H1 (cell line): ENCODE measurements around the gene TRIM61. TPM values are rescaled to one million over a fixed set of nuclear protein-coding genes. Genes with fewer than 3 reads are reported as not detected.

Source experiments
- CTCF ChIA-PET: fragments of 300-600 bp; sonication (Branson Sonifier 250); formaldehyde crosslinking; loops from one replicate; lab custom pipeline; 2021; ENCODE audit not compliant: partially characterized antibody; lab: Charles Lee
- POLR2A ChIA-PET: fragments of 300-600 bp; sonication (Branson Sonifier 250); formaldehyde crosslinking; loops from one replicate; lab custom pipeline; 2021; ENCODE audit warnings: inconsistent platforms; ENCODE audit not compliant: partially characterized antibody; lab: Charles Lee
- DNase-seq, 2 experiments: peaks; one replicate each; pipeline versions ENCODE4 v3.0.0 to v3.0.0-alpha.2; 2010 to 2022; ENCODE audit warnings: low spot score in 2 of 2, low read depth in 1 of 2, mixed read lengths in 1 of 2
- FAIRE-seq: peaks from 2 replicates; lab custom pipeline; 2011; peaks lifted over from hg19 to GRCh38; lab: Jason Lieb, UNC
- H2AFZ ChIP-seq: 2 replicates; pipeline ENCODE4 v1.8.1; 2012; ENCODE audit warnings: low read length, inconsistent platforms
- H2AK5ac ChIP-seq: 2 replicates; pipeline ENCODE4 v1.6.1; 2013; ENCODE audit warnings: low read depth, low read length
- H2BK120ac ChIP-seq: replicated peaks from 2 replicates; pipeline ENCODE3; 2013; ENCODE audit warnings: low read depth, low read length, inconsistent platforms
- H2BK12ac ChIP-seq: 2 replicates; pipeline ENCODE4 v1.6.1; 2013; ENCODE audit warnings: low read depth, low read length
- H2BK15ac ChIP-seq: 2 replicates; pipeline ENCODE4 v1.6.1; 2013; ENCODE audit warnings: low read length
- H2BK20ac ChIP-seq: 2 replicates; pipeline ENCODE4 v1.6.1; 2013; ENCODE audit warnings: low read length
- H2BK5ac ChIP-seq: 2 replicates; pipeline ENCODE4 v1.6.1; 2013; ENCODE audit warnings: low read depth, low read length
- H3K14ac ChIP-seq: 2 replicates; pipeline ENCODE4 v1.6.1; 2013; ENCODE audit warnings: inconsistent platforms; ENCODE audit not compliant: insufficient read length
- H3K18ac ChIP-seq: 2 replicates; pipeline ENCODE4 v1.6.1; 2013; ENCODE audit warnings: low read length; ENCODE audit errors: extremely low read depth
- H3K23ac ChIP-seq: 2 replicates; pipeline ENCODE4 v1.6.1; 2013; ENCODE audit warnings: inconsistent platforms; ENCODE audit not compliant: insufficient read length
- H3K23me2 ChIP-seq: 2 replicates; pipeline ENCODE4 v1.6.1; 2013; ENCODE audit warnings: low read depth, low read length
- H3K27ac ChIP-seq: 2 replicates; pipeline ENCODE4 v1.6.1; 2011; ENCODE audit warnings: low read depth, low read length, inconsistent platforms
- H3K27me3 ChIP-seq, 4 experiments: replicated peaks in 1 of 4; 1 replicate in 1 of 4; 2 replicates in 3 of 4; pipeline versions ENCODE4 v1.6.1 to v1.8.1; 2011 to 2013; ENCODE audit warnings: low read length in 3 of 4, mild to moderate bottlenecking in 3 of 4, inconsistent platforms in 2 of 4, mixed read lengths in 2 of 4, moderate library complexity in 1 of 4; ENCODE audit not compliant: control insufficient read depth in 3 of 4, insufficient read depth in 3 of 4; ENCODE audit errors: extremely low read depth in 1 of 4
- H3K36me3 ChIP-seq, 4 experiments: 2 replicates each; pipeline versions ENCODE4 v1.6.1 to v1.8.1; 2011 to 2013; ENCODE audit warnings: mild to moderate bottlenecking in 4 of 4, low read length in 3 of 4, moderate library complexity in 2 of 4, control low read depth in 1 of 4, inconsistent platforms in 1 of 4; ENCODE audit not compliant: insufficient read depth in 4 of 4, control insufficient read depth in 2 of 4
- H3K4ac ChIP-seq: replicated peaks from 2 replicates; pipeline ENCODE3; 2013; ENCODE audit warnings: low read length, low read depth, mixed read lengths, inconsistent platforms; ENCODE audit not compliant: insufficient read length
- H3K4me1 ChIP-seq, 4 experiments: replicated peaks in 1 of 4; 1 replicate in 1 of 4; 2 replicates in 3 of 4; pipeline versions ENCODE4 v1.6.1 to v1.8.1; 2011 to 2013; ENCODE audit warnings: low read length in 3 of 4, inconsistent platforms in 2 of 4, mixed read lengths in 1 of 4; ENCODE audit not compliant: insufficient read depth in 4 of 4, control insufficient read depth in 3 of 4
- H3K4me2 ChIP-seq, 2 experiments: 2 replicates each; pipeline versions ENCODE4 v1.6.1 to v1.8.1; 2011 to 2013; ENCODE audit warnings: low read depth in 2 of 2, low read length in 2 of 2, control low read depth in 1 of 2, inconsistent platforms in 1 of 2, mild to moderate bottlenecking in 1 of 2; ENCODE audit not compliant: insufficient read depth in 1 of 2
- H3K4me3 ChIP-seq, 4 experiments: fragments of 200-600, 300-600 bp in 1 of 4; sonication (generic), shearing (Covaris generic), sonication (Bioruptor Twin) in 1 of 4; 2 replicates each; pipeline versions ENCODE4 v1.5.1 to v1.8.1; 2011 to 2016; ENCODE audit warnings: low read length in 4 of 4, low read depth in 3 of 4, control low read depth in 2 of 4, inconsistent platforms in 2 of 4, mild to moderate bottlenecking in 2 of 4, mixed read lengths in 1 of 4, moderate library complexity in 1 of 4; ENCODE audit not compliant: insufficient read depth in 2 of 4; ENCODE audit errors: extremely low read depth in 1 of 4
- H3K56ac ChIP-seq: replicated peaks from 2 replicates; pipeline ENCODE3; 2013; ENCODE audit warnings: low read depth, mild to moderate bottlenecking, mixed read lengths, low read length, inconsistent platforms; ENCODE audit not compliant: insufficient read length
- H3K79me1 ChIP-seq: 2 replicates; pipeline ENCODE4 v1.6.1; 2013; ENCODE audit warnings: low read depth, low read length, control low read depth
- H3K79me2 ChIP-seq, 2 experiments: 2 replicates each; pipeline versions ENCODE4 v1.6.1 to v1.8.1; 2012 to 2013; ENCODE audit warnings: low read length in 2 of 2, mild to moderate bottlenecking in 2 of 2, inconsistent platforms in 1 of 2; ENCODE audit not compliant: insufficient read depth in 2 of 2, control insufficient read depth in 1 of 2
- H3K9ac ChIP-seq, 4 experiments: replicated peaks in 1 of 4; 1 replicate in 1 of 4; 2 replicates in 3 of 4; pipeline versions ENCODE4 v1.6.1 to v1.8.1; 2011 to 2013; ENCODE audit warnings: low read depth in 3 of 4, low read length in 3 of 4, control low read depth in 2 of 4, mild to moderate bottlenecking in 2 of 4, moderate library complexity in 2 of 4, inconsistent platforms in 1 of 4; ENCODE audit errors: extremely low read depth in 1 of 4
- H3K9me3 ChIP-seq, 2 experiments: 2 replicates each; pipeline versions ENCODE4 v1.6.1 to v1.8.1; 2012 to 2013; ENCODE audit warnings: mild to moderate bottlenecking in 2 of 2, moderate library complexity in 2 of 2, control low read depth in 1 of 2, inconsistent platforms in 1 of 2, low read depth in 1 of 2, low read length in 1 of 2, mixed read lengths in 1 of 2; ENCODE audit not compliant: insufficient read depth in 2 of 2
- H4K20me1 ChIP-seq, 2 experiments: replicated peaks in 1 of 2; 2 replicates each; pipeline versions ENCODE3 to v1.8.1; 2011 to 2013; ENCODE audit warnings: inconsistent platforms in 2 of 2, low read length in 2 of 2, mild to moderate bottlenecking in 1 of 2; ENCODE audit not compliant: insufficient read depth in 2 of 2, control insufficient read depth in 1 of 2
- H4K5ac ChIP-seq: 2 replicates; pipeline ENCODE4 v1.6.1; 2013; ENCODE audit warnings: low read length, low read depth, mixed read lengths, inconsistent platforms; ENCODE audit not compliant: insufficient read length
- H4K8ac ChIP-seq: 2 replicates; pipeline ENCODE4 v1.8.0; 2013; ENCODE audit warnings: mild to moderate bottlenecking, moderate library complexity, low read length, inconsistent platforms; ENCODE audit not compliant: insufficient read depth; ENCODE audit errors: extremely low read depth
- H4K91ac ChIP-seq: replicated peaks from 2 replicates; pipeline ENCODE3; 2013; ENCODE audit warnings: low read length, mixed read lengths, inconsistent platforms; ENCODE audit not compliant: insufficient read length
- ATF2 ChIP-seq: IDR thresholded peaks from 2 replicates; pipeline ENCODE4 v1.6.1; 2012; ENCODE audit warnings: low read length, inconsistent platforms
- CBX5 ChIP-seq: fragments of 300-800, 300-1000 bp; sonication (generic); IDR thresholded peaks from 2 replicates; pipeline ENCODE4 v1.7.1; 2016; ENCODE audit warnings: antibody characterized with exemption, low read length, low read depth
- E2F6 ChIP-seq: IDR thresholded peaks from 2 replicates; pipeline ENCODE4 v1.6.1; 2012; ENCODE audit warnings: inconsistent platforms
- HDAC2 ChIP-seq, 2 experiments: fragments of 300-600 bp in 1 of 2; sonication (generic) in 1 of 2; IDR thresholded peaks; 2 replicates each; pipeline ENCODE4 v1.6.1; 2011 to 2012; ENCODE audit warnings: low read depth in 2 of 2, low read length in 2 of 2, mild to moderate bottlenecking in 2 of 2, moderate library complexity in 2 of 2, borderline replicate concordance in 1 of 2, inconsistent platforms in 1 of 2
- HDAC6 ChIP-seq: IDR thresholded peaks from one replicate; pipeline ENCODE4 v1.7.1; 2012; ENCODE audit warnings: low read depth, mild to moderate bottlenecking, inconsistent platforms, low read length, moderate library complexity
- KDM4A ChIP-seq: IDR thresholded peaks from one replicate; pipeline ENCODE4 v1.7.1; 2012; ENCODE audit warnings: low read depth, mild to moderate bottlenecking, moderate library complexity, low read length, inconsistent platforms; ENCODE audit not compliant: severe bottlenecking
- PHF8 ChIP-seq: fragments of 200-600 bp; sonication (generic); conservative IDR thresholded peaks from 2 replicates; pipeline ENCODE4 v1.7.1; 2012; ENCODE audit warnings: low read depth, mild to moderate bottlenecking, inconsistent platforms, low read length, moderate library complexity
- ZNF274 ChIP-seq: IDR thresholded peaks from 2 replicates; pipeline ENCODE4 v1.7.0; 2012; ENCODE audit warnings: low read length, borderline replicate concordance; ENCODE audit errors: extremely low read depth
- WGBS, 2 experiments: shearing (Covaris generic) in 1 of 2; methylation state at CpG; one replicate each; pipeline versions ENCODE4 v1.1.6 to v1.1.7; 2013 to 2015; ENCODE audit warnings: low lambda C conversion rate in 2 of 2, mixed read lengths in 2 of 2, inconsistent platforms in 1 of 2, low coverage in 1 of 2, missing lambda C conversion rate in 1 of 2; ENCODE audit not compliant: insufficient replicate concordance in 2 of 2, insufficient coverage in 1 of 2, insufficient read length in 1 of 2; ENCODE audit errors: extremely low coverage in 1 of 2, missing lambda C conversion rate in 1 of 2; 5-methylcytosine and 5-hydroxymethylcytosine counted together
- polyA plus RNA-seq, 7 experiments: library from polyadenylated mRNA; depleted of rRNA in 3 of 7; stranded (reverse) in 5 of 7; unstranded in 2 of 7; fragments of >200 nt in 5 of 7; fragments of 200-250 nt in 2 of 7; gene quantifications; 1 replicate in 5 of 7; 2 replicates in 1 of 7; 4 replicates in 1 of 7; pipeline versions ENCODE4 v1.2.1 to v1.2.3, GENCODE V29; 2011 to 2013; ENCODE audit warnings: missing spikeins in 2 of 7, mixed read lengths in 2 of 7
- total RNA-seq: library from RNA; stranded (reverse); fragmentation: NEBNext Ultra II Directional; extraction: Animal tissue kit (Norgen Biotek cat#: 25700); gene quantifications from 2 replicates; pipeline ENCODE4 v1.2.1, GENCODE V29; 2021

The TRIM61 gene
- total and polyA plus RNA-seq, 2 of the 8 experiments (the other 6 are each of a cell fraction or from before 2014, with no cell fraction given) = 0.18 to 5.0 TPM

- Histone ChIP-seq H2AFZ (peak overlapping the region; percentile 20; the same call in 1 of the 2 replicates), H3K27me3 (no peaks in the 10 kb centered on the region), H3K18ac (no peak overlapping the region), H3K23ac (no peak overlapping the region), H3K4me2 (no peak overlapping the region), H3K14ac (no peak overlapping the region), H3K23me2 (peaks cover 6% of the 10 kb centered on the region; the same call in 1 of the 2 replicates), H3K4me1 (peaks cover 0 to 2% (median 0%) of the 10 kb centered on the region in 4 experiments; a peak in 1 of 7 replicates), H4K91ac (no peak overlapping the region), H3K79me2 (no peaks in the 10 kb centered on the region), H3K27ac (no peak overlapping the region), H2BK15ac (no peak overlapping the region), H3K56ac (no peak overlapping the region), H3K9ac (no peak overlapping the region), H4K8ac (no peak overlapping the region), H4K20me1 (no peaks in the 10 kb centered on the region), H2AK5ac (no peak overlapping the region), H3K79me1 (no peaks in the 10 kb centered on the region), H3K4me3 (no peak overlapping the region), H2BK5ac (no peak overlapping the region), H4K5ac (no peak overlapping the region), H3K4ac (no peak overlapping the region), H3K9me3 (no peaks in the 10 kb centered on the region), H2BK120ac (no peak overlapping the region), H3K36me3 (0 out of 8 replicates have a peak, but pooled peaks cover 0 to 3% (median 0%) of the 10 kb centered on the region in 4 experiments), H2BK12ac (no peak overlapping the region), H2BK20ac (peak overlapping the region; percentile 82; the same call in 1 of the 2 replicates)
- DNase-seq (no peak), FAIRE-seq (no peak)
- WGBS, 2 experiments = 89% methylated on average over 4 of the region's 4 CpGs; no CpG with 5 or more reads in 1 of the 2 experiments
- ChIA-PET POLR2A (interaction anchor here (0.7 kb wide), 1 partner anchor 149 kb away, joined by 3 read pairs; no protein-coding TSS in a partner anchor), CTCF (interaction anchor here (0.7 to 13.0 kb wide), 6 partner anchors 8 to 187 kb away, joined by 3 to 279 read pairs (median 3); partner anchors contain the start of gene TMEM192)
- no peak for TF ChIP-seq PHF8
- no peak for TF ChIP-seq ZNF274
- no peak for TF ChIP-seq HDAC6
- no peak for TF ChIP-seq KDM4A
- no peak for TF ChIP-seq E2F6
- no peak for TF ChIP-seq ATF2
- no peak for TF ChIP-seq CBX5
- TF ChIP-seq HDAC2 (IDR thresholded peaks at IDR 0.05; ENCODE audit: borderline replicate concordance in 1 of 2, low read depth in 2 of 2, low read length in 2 of 2) = no peak
Measured at GRCh38 chr4:164955107-164955805, 22.2 kb downstream of the TRIM61 start.
